GM23338 (cell line): Measurements from ENCODE around the gene RPS19. TPM values are rescaled to one million over a fixed set of nuclear protein-coding genes. Genes with fewer than 3 reads are reported as not detected.

Experiments used
- ATAC-seq: fragments of 200-7000 bp; cut with Tn5 transposase; 3 replicates; pipeline ENCODE4 v1.9.1; 2020
- DNase-seq: peaks from one replicate; pipeline ENCODE4 v3.0.0-alpha.2; 2015; ENCODE audit warnings: low spot score
- H2AFZ ChIP-seq: fragments of 200-600 bp; sonication (generic); 2 replicates; pipeline ENCODE4 v1.8.0; 2016; ENCODE audit warnings: antibody characterized with exemption, mild to moderate bottlenecking, moderate library complexity
- H3F3A ChIP-seq: fragments of 200-600 bp; sonication (generic); replicated peaks from 2 replicates; pipeline ENCODE4 v1.8.0; 2017; ENCODE audit warnings: antibody characterized with exemption, mixed run types, low read depth
- H3K27ac ChIP-seq: fragments of 200-600 bp; sonication (generic); 2 replicates; pipeline ENCODE4 v1.6.1; 2016; ENCODE audit warnings: low read depth
- H3K27me3 ChIP-seq: fragments of 200-600 bp; sonication (generic); 2 replicates; pipeline ENCODE4 v1.8.0; 2016; ENCODE audit warnings: mild to moderate bottlenecking, mixed run types, moderate library complexity; ENCODE audit not compliant: insufficient read depth
- H3K36me3 ChIP-seq: fragments of 200-600 bp; sonication (generic); 2 replicates; pipeline ENCODE4 v1.8.0; 2016; ENCODE audit warnings: mild to moderate bottlenecking; ENCODE audit not compliant: insufficient read depth
- H3K4me1 ChIP-seq: fragments of 200-600 bp; sonication (generic); 2 replicates; pipeline ENCODE4 v1.8.0; 2016; ENCODE audit warnings: mild to moderate bottlenecking, moderate library complexity; ENCODE audit not compliant: insufficient read depth
- H3K4me2 ChIP-seq: fragments of 200-600 bp; sonication (generic); 2 replicates; pipeline ENCODE4 v1.7.1; 2017; ENCODE audit warnings: mixed run types
- H3K4me3 ChIP-seq: fragments of 200-600 bp; sonication (generic); 2 replicates; pipeline ENCODE4 v1.6.1; 2016; ENCODE audit warnings: mixed run types
- H3K79me2 ChIP-seq: fragments of 200-600 bp; sonication (generic); replicated peaks from 2 replicates; pipeline ENCODE4 v1.8.0; 2017; ENCODE audit warnings: mild to moderate bottlenecking; ENCODE audit not compliant: insufficient read depth
- H3K9me2 ChIP-seq: fragments of 200-600 bp; sonication (generic); 2 replicates; pipeline ENCODE4 v1.8.0; 2017; ENCODE audit not compliant: insufficient read depth
- H4K20me1 ChIP-seq: fragments of 200-600 bp; sonication (generic); replicated peaks from 2 replicates; pipeline ENCODE4 v1.8.0; 2017; ENCODE audit warnings: mild to moderate bottlenecking; ENCODE audit not compliant: insufficient read depth
- H3K27ac Mint-ChIP-seq: 2 replicates; pipeline ENCODE4 v1.8.0; 2020; ENCODE audit warnings: inconsistent platforms, mild to moderate bottlenecking, moderate library complexity, mixed read lengths
- H3K27me3 Mint-ChIP-seq: 3 replicates; pipeline ENCODE4 v1.8.0; 2022; ENCODE audit warnings: low read depth, mild to moderate bottlenecking, moderate library complexity, mixed read lengths, inconsistent platforms; ENCODE audit not compliant: insufficient read depth, poor library complexity
- H3K36me3 Mint-ChIP-seq: 3 replicates; pipeline ENCODE4 v1.8.0; 2021; ENCODE audit warnings: low read depth, mild to moderate bottlenecking, inconsistent platforms, moderate library complexity, mixed read lengths
- H3K4me1 Mint-ChIP-seq: 3 replicates; pipeline ENCODE4 v1.8.0; 2020; ENCODE audit warnings: mild to moderate bottlenecking, inconsistent platforms, mixed read lengths
- H3K4me3 Mint-ChIP-seq: 3 replicates; pipeline ENCODE4 v1.8.0; 2021; ENCODE audit warnings: moderate library complexity, mild to moderate bottlenecking, inconsistent platforms, mixed read lengths
- H3K9me3 Mint-ChIP-seq: 3 replicates; pipeline ENCODE4 v1.8.0; 2020; ENCODE audit warnings: moderate library complexity, mild to moderate bottlenecking, inconsistent platforms, mixed read lengths
- CREB1 ChIP-seq: fragments of 250-450 bp; sonication (Bioruptor Pico); IDR thresholded peaks from 2 replicates; pipeline ENCODE4 v1.5.0; 2020; ENCODE audit warnings: low read depth, mild to moderate bottlenecking, moderate library complexity
- CTCF ChIP-seq, 2 experiments: fragments of 200-600 bp in 1 of 2; sonication (generic) in 1 of 2; conservative IDR thresholded peaks; 2 replicates each; pipeline versions ENCODE4 v1.5.1 to v1.6.1; 2016 to 2017; ENCODE audit warnings: antibody characterized with exemption in 2 of 2, low read depth in 2 of 2, mild to moderate bottlenecking in 2 of 2, moderate library complexity in 1 of 2
- ETS1 ChIP-seq: IDR thresholded peaks from 2 replicates; pipeline ENCODE4 v1.6.1; 2016; ENCODE audit warnings: antibody characterized with exemption
- NANOG ChIP-seq: IDR thresholded peaks from 2 replicates; pipeline ENCODE4 v1.6.1; 2016; ENCODE audit warnings: antibody characterized with exemption, borderline replicate concordance
- POLR2AphosphoS5 ChIP-seq: IDR thresholded peaks from 2 replicates; pipeline ENCODE4 v1.6.1; 2016; ENCODE audit warnings: antibody characterized with exemption, low read depth
- STAT1 ChIP-seq: IDR thresholded peaks from one replicate; pipeline ENCODE4 v1.6.1; 2016; ENCODE audit warnings: antibody characterized with exemption; ENCODE audit not compliant: unreplicated experiment
- ZNF462 ChIP-seq: fragments of 250-450 bp; sonication (Bioruptor Pico); IDR thresholded peaks from 2 replicates; pipeline ENCODE4 v1.5.0; 2020; ENCODE audit warnings: mild to moderate bottlenecking, moderate library complexity
- polyA plus RNA-seq: library from polyadenylated mRNA; unstranded; fragments of >200 nt; fragmentation: Nextera tagmentation; extraction: Ambion mirVana; gene quantifications from 2 replicates; pipeline ENCODE4 v1.2.1, GENCODE V29; 2016
- total RNA-seq: library from RNA; depleted of rRNA; stranded (reverse); fragments of >200 nt; shearing (Covaris generic); gene quantifications from 2 replicates; pipeline ENCODE4 v1.2.3, GENCODE V29; 2014

Gene RPS19
- total and polyA plus RNA-seq, 2 experiments from 2014 or later = 1,798 to 4,073 TPM

- H3K36me3 Mint-ChIP-seq = peaks cover 5% of the 10 kb centered on the region; the same call in 2 of the 3 replicates
- peaks cover 18% of the 10 kb centered on the region for H3K27me3 Mint-ChIP-seq
- H3K9me3 Mint-ChIP-seq = peaks cover 14% of the 10 kb centered on the region; the same call in 2 of the 3 replicates
- no peak overlapping the region for H3K27ac ChIP-seq
- H3K27me3 ChIP-seq = no peaks in the 10 kb centered on the region
- H3K9me2 ChIP-seq = no peaks in the 10 kb centered on the region
- no peak for TF ChIP-seq POLR2AphosphoS5
- no peak for TF ChIP-seq CREB1 (CRISPR knock-in tag)
- no peaks in the 10 kb centered on the region; the same call in 2 of the 3 replicates for H3K4me1 Mint-ChIP-seq
- H3K4me2 ChIP-seq = no peak overlapping the region
- H3K79me2 ChIP-seq = no peaks in the 10 kb centered on the region
- no peak overlapping the region for H2AFZ ChIP-seq
- H3K4me3 ChIP-seq = no peak overlapping the region
- no peak for DNase-seq
- H3K4me3 Mint-ChIP-seq = no peak overlapping the region
- no peak for ATAC-seq
- no peaks in the 10 kb centered on the region for H3K4me1 ChIP-seq
- H4K20me1 ChIP-seq = no peaks in the 10 kb centered on the region
- no peaks in the 10 kb centered on the region for H3K36me3 ChIP-seq
- H3K27ac Mint-ChIP-seq = no peak overlapping the region
- no peaks in the 10 kb centered on the region for H3F3A ChIP-seq
Observed at GRCh38 chr19:41845051-41845590, 14.9 kb upstream of the RPS19 start.

GRCh38 chr19:41847351-41848105 lies 12.5 kb upstream of the RPS19 start:
- Histone ChIP-seq H3K4me1 (peaks cover 12% of the 10 kb centered on the region; the same call in 1 of the 2 replicates), H3K4me2 (no peak overlapping the region), H3K36me3 (no peaks in the 10 kb centered on the region), H2AFZ (no peak overlapping the region), H3K9me2 (no peaks in the 10 kb centered on the region), H3K4me3 (no peak overlapping the region), H4K20me1 (no peaks in the 10 kb centered on the region), H3F3A (no peaks in the 10 kb centered on the region), H3K27ac (no peak overlapping the region), H3K27me3 (no peaks in the 10 kb centered on the region), H3K79me2 (no peaks in the 10 kb centered on the region)
- H3K36me3 Mint-ChIP-seq = peaks cover 5% of the 10 kb centered on the region; the same call in 2 of the 3 replicates
- H3K27ac Mint-ChIP-seq = no peak overlapping the region
- H3K27me3 Mint-ChIP-seq = peaks cover 18% of the 10 kb centered on the region
- H3K9me3 Mint-ChIP-seq = peaks cover 14% of the 10 kb centered on the region; the same call in 2 of the 3 replicates
- no peak for DNase-seq
- ATAC-seq = no peak
- peaks cover 12% of the 10 kb centered on the region for H3K4me1 Mint-ChIP-seq
- H3K4me3 Mint-ChIP-seq = no peak overlapping the region
- TF ChIP-seq ZNF462 (CRISPR knock-in tag) (no peak), NANOG (no peak), CTCF (conservative IDR thresholded peaks at IDR 0.05; ENCODE audit: low read depth in 2 of 2) (no peak), CREB1 (CRISPR knock-in tag) (no peak), STAT1 (no peak), ETS1 (no peak)
